K562 treated with DMSO at 1 percent for 24 hours (cell line): ENCODE results near the gene DAPL1. TPM values are rescaled to one million over a fixed set of nuclear protein-coding genes. Genes with fewer than 3 reads are reported as not detected.

Experiments used
- total RNA-seq: library from RNA; unstranded; fragments of 300-600 nt; gene quantifications from 2 replicates; pipeline ENCODE4 v1.2.3, GENCODE V29; 2022; ENCODE audit warnings: low read depth; ENCODE audit not compliant: insufficient read depth

Gene DAPL1
- total RNA-seq, result not detected in 2 replicates

GRCh38 chr2:158795195-158795924 is at the start of gene DAPL1:
DAPL1 (plus strand) TSS chr2:158795317; CDS start chr2:158795373, 56 bp downstream.

Other genes with a start within 250 kb of the DAPL1 start
- gene TANC1, start 173.3 kb downstream of the DAPL1 start, total RNA-seq, result 0.39 TPM in 2 replicates